Suprapubic skin (tissue), 4 donors: ENCODE measurements around the gene KSR2.

ENCODE experiments used
- CTCF ChIP-seq, 2 donors: fragments of 200-600 bp in 1 of 2; fragments of 450-650 bp in 1 of 2; sonication (generic) in 1 of 2; IDR thresholded peaks; one replicate each; pipeline ENCODE4 v1.5.1; 2016 to 2019; ENCODE audit warnings: antibody characterized with exemption in 2 of 2, mild to moderate bottlenecking in 1 of 2, moderate library complexity in 1 of 2
- EP300 ChIP-seq: sonication (generic); formaldehyde crosslinking; IDR thresholded peaks from one replicate; pipeline ENCODE4 v1.6.1; 2017; ENCODE audit warnings: antibody characterized with exemption
- POLR2A ChIP-seq, 2 donors: fragments of 450-650 bp; IDR thresholded peaks; one replicate each; pipeline ENCODE4 v1.6.1; 2017; ENCODE audit warnings: antibody characterized with exemption in 2 of 2, mild to moderate bottlenecking in 2 of 2, moderate library complexity in 2 of 2
- POLR2AphosphoS5 ChIP-seq, 3 donors: sonication (generic); formaldehyde crosslinking; IDR thresholded peaks; one replicate each; pipeline ENCODE4 v1.6.1; 2017; ENCODE audit warnings: antibody characterized with exemption in 3 of 3

GRCh38 chr12:117919479-117919878, 49.3 kb downstream of the KSR2 start:
- TF ChIP-seq POLR2A (IDR thresholded peaks at IDR 0.05), result no peak
- TF ChIP-seq CTCF (IDR thresholded peaks at IDR 0.05), result no peak
- no peak for TF ChIP-seq POLR2AphosphoS5 (IDR thresholded peaks at IDR 0.05)
- TF ChIP-seq EP300, result no peak
